ENCODE results near the gene LHCGR. TPM values are rescaled to one million over a fixed set of nuclear protein-coding genes. Genes with fewer than 3 reads are reported as not detected.

Gene LHCGR
- total RNA-seq, 4 donors from 2014 or later: 0.20 to 2.2 (median 1.5) TPM

GRCh38 chr2:48715042-48715899, 40.3 kb downstream of the LHCGR start:
- Histone ChIP-seq H3K9me3 (no peaks in the 10 kb centered on the region), H3K36me3 (no peaks in the 10 kb centered on the region), H3K4me1 (peaks cover 4 to 68% (median 21%) of the 10 kb centered on the region in 3 donors), H3K4me3 (no peak overlapping the region), H3K27ac (peak overlapping the region; percentile 79 to 90 (median 84)), H3K27me3 (no peaks in the 10 kb centered on the region)
- TF ChIP-seq POLR2A (IDR thresholded peaks at IDR 0.05) (no peak), CTCF (IDR thresholded peaks at IDR 0.05) (peak in 1 of 4 experiments; percentile 5), POLR2AphosphoS5 (IDR thresholded peaks at IDR 0.05) (peak; percentile 42), EP300 (IDR thresholded peaks at IDR 0.05) (peak; percentile 55)
- ATAC-seq: peak; percentile 61
- WGBS, 2 donors (ENCODE audit: low coverage in 1 of 2): 21 to 28% methylated on average over 7 of the region's 7 CpGs

- ATAC-seq: no peak
- Histone ChIP-seq H3K36me3 (no peaks in the 10 kb centered on the region), H3K9me3 (no peaks in the 10 kb centered on the region), H3K4me1 (peaks cover 4 to 58% (median 21%) of the 10 kb centered on the region in 3 donors), H3K4me3 (no peak overlapping the region), H3K27me3 (no peaks in the 10 kb centered on the region), H3K27ac (peak overlapping the region; percentile 79 to 90 (median 84))
- 8 to 15% methylated on average over 2 of the region's 2 CpGs for WGBS, 2 donors (ENCODE audit: low coverage in 1 of 2)
- TF ChIP-seq POLR2A (IDR thresholded peaks at IDR 0.05) (no peak), CTCF (IDR thresholded peaks at IDR 0.05) (no peak), EP300 (IDR thresholded peaks at IDR 0.05) (no peak), POLR2AphosphoS5 (IDR thresholded peaks at IDR 0.05) (no peak)
Measured at GRCh38 chr2:48714245-48714644, 41.3 kb downstream of the LHCGR start.

GRCh38 chr2:48713647-48714046, 41.9 kb downstream of the LHCGR start:
- 0% methylated on average over 1 of the region's 1 CpG for WGBS, 2 donors (ENCODE audit: low coverage in 1 of 2)
- no peak for ATAC-seq
- TF ChIP-seq EP300 (IDR thresholded peaks at IDR 0.05) (no peak), POLR2A (IDR thresholded peaks at IDR 0.05) (no peak), CTCF (IDR thresholded peaks at IDR 0.05) (no peak), POLR2AphosphoS5 (IDR thresholded peaks at IDR 0.05) (no peak)
- H3K9me3 ChIP-seq: no peaks in the 10 kb centered on the region
- H3K4me1 ChIP-seq: peaks cover 4 to 55% (median 21%) of the 10 kb centered on the region in 3 donors
- no peak overlapping the region for H3K4me3 ChIP-seq
- H3K27ac ChIP-seq: peak overlapping the region; percentile 79 to 90 (median 84)
- H3K36me3 ChIP-seq: no peaks in the 10 kb centered on the region
- no peaks in the 10 kb centered on the region for H3K27me3 ChIP-seq

- WGBS, 2 donors (ENCODE audit: low coverage in 1 of 2): 33 to 59% methylated on average over 1 to 2 of the region's 2 CpGs
- no peak for ATAC-seq
- H3K4me1 ChIP-seq: peaks cover 4 to 41% (median 21%) of the 10 kb centered on the region in 3 donors
- H3K27ac ChIP-seq: peak overlapping the region in 1 of 4 donors; percentile 15
- no peaks in the 10 kb centered on the region for H3K36me3 ChIP-seq
- no peaks in the 10 kb centered on the region for H3K9me3 ChIP-seq
- H3K27me3 ChIP-seq: no peaks in the 10 kb centered on the region
- no peak overlapping the region for H3K4me3 ChIP-seq
- TF ChIP-seq POLR2AphosphoS5 (IDR thresholded peaks at IDR 0.05) (no peak), CTCF (IDR thresholded peaks at IDR 0.05) (no peak), EP300 (IDR thresholded peaks at IDR 0.05) (no peak), POLR2A (IDR thresholded peaks at IDR 0.05) (no peak)
Measured at GRCh38 chr2:48712151-48712550, 43.4 kb downstream of the LHCGR start.

- H3K27ac ChIP-seq: no peak overlapping the region
- no peak for ATAC-seq
- no peaks in the 10 kb centered on the region for H3K36me3 ChIP-seq
- H3K4me3 ChIP-seq: no peak overlapping the region
- no peak for TF ChIP-seq EP300 (IDR thresholded peaks at IDR 0.05)
- no peak for TF ChIP-seq POLR2A (IDR thresholded peaks at IDR 0.05)
- H3K9me3 ChIP-seq: no peaks in the 10 kb centered on the region
- no peaks in the 10 kb centered on the region for H3K27me3 ChIP-seq
- WGBS, 2 donors (ENCODE audit: low coverage in 1 of 2): 44 to 45% methylated on average over 4 of the region's 4 CpGs
- H3K4me1 ChIP-seq: peaks cover 4 to 35% (median 21%) of the 10 kb centered on the region in 3 donors
Measured at GRCh38 chr2:48711343-48711742, 44.2 kb downstream of the LHCGR start.

All from gastroesophageal sphincter (tissue), 4 donors.